Pancreas (tissue), 10 donors: ENCODE results near the gene PP2D1. TPM values are rescaled to one million over a fixed set of nuclear protein-coding genes. Genes with fewer than 3 reads are reported as not detected.

Experiments used
- ATAC-seq, 4 donors: fragments of 200-7000 bp; cut with Tn5 transposase; one replicate each; pipeline versions ENCODE4 v1.8.0 to v1.9.1; 2020; ENCODE audit warnings: mild to moderate bottlenecking in 4 of 4, moderate library complexity in 4 of 4
- DNase-seq, 6 donors: peaks; one replicate each; pipeline ENCODE4 v3.0.0-alpha.2; 2020
- FAIRE-seq: peaks from 2 replicates; lab custom pipeline; 2012; peaks lifted over from hg19 to GRCh38; lab: Jason Lieb, UNC
- H3K27ac ChIP-seq, 4 donors: fragments of 200-600 bp; sonication (generic); 1 replicate in 3 of 4; 2 replicates in 1 of 4; pipeline versions ENCODE4 v1.5.0 to v1.8.0; 2020
- H3K27me3 ChIP-seq, 4 donors: fragments of 200-600 bp; one replicate each; pipeline ENCODE4 v1.8.0; 2021
- H3K36me3 ChIP-seq, 3 donors: fragments of 200-600 bp; sonication (generic) in 1 of 3; one replicate each; pipeline versions ENCODE4 v1.5.0 to v1.8.0; 2020 to 2021
- H3K4me1 ChIP-seq, 3 donors: fragments of 200-600 bp; one replicate each; pipeline ENCODE4 v1.8.0; 2021
- H3K4me3 ChIP-seq, 4 donors: fragments of 200-600 bp; sonication (generic) in 2 of 4; one replicate each; pipeline versions ENCODE4 v1.5.0 to v1.8.0; 2020 to 2021
- H3K9me3 ChIP-seq, 4 donors: fragments of 200-600 bp; one replicate each; pipeline ENCODE4 v1.8.0; 2021
- WGBS, 2 donors: extraction: QIAGEN DNeasy Blood & Tissue Kit; methylation state at CpG; one replicate each; pipeline ENCODE4 v1.1.7; 2013; 5-methylcytosine and 5-hydroxymethylcytosine counted together
- intact Hi-C, 3 donors: fragments of 100-400 bp; cut with DNase I; formaldehyde crosslinking; loops; one replicate each; pipeline versions ENCODE4 v1.11.1 to v1.14.2; 2022
- polyA plus RNA-seq, 2 donors: library from polyadenylated mRNA; stranded (reverse); fragments of 200-250 nt; gene quantifications; one replicate each; pipeline ENCODE4 v1.2.3, GENCODE V29; 2013
- total RNA-seq, 6 donors: library from RNA; stranded (reverse); fragmentation: NEBNext Ultra II Directional in 4 of 6; extraction: Animal tissue kit (Norgen Biotek cat#: 25700) in 4 of 6; gene quantifications; one replicate each; pipeline versions ENCODE4 v1.2.1 to v1.2.4, GENCODE V29; 2021 to 2023
- TF ChIP-seq, protein P1 (sequence below), 4 donors: fragments of 200-600 bp; sonication (generic) in 3 of 4; IDR thresholded peaks; one replicate each; pipeline versions ENCODE4 v1.5.0 to v1.8.0; 2021; ENCODE audit warnings: antibody characterized with exemption in 4 of 4
- donor health status: healthy with polysubstance abuse.
- donor health status: DM: no; HTN: no; CAD: no; lungs with moderate emphysema.
- donor health status: DM: no; HTN: no; CAD: no.
- donor health status: control.
- donor health status: control.
- donor health status: Bipolar disorder and iron deficiency.
- donor health status: DM: yes; HTN: yes; CAD: no.
- donor health status: DM: no; HTN: no; CAD: no.
- donor health status: DM: no; HTN: no; CAD: no.
- donor health status: DM: yes; HTN: yes; CAD: no.

Gene PP2D1
- total and polyA plus RNA-seq, 8 donors: not detected

DNA sequence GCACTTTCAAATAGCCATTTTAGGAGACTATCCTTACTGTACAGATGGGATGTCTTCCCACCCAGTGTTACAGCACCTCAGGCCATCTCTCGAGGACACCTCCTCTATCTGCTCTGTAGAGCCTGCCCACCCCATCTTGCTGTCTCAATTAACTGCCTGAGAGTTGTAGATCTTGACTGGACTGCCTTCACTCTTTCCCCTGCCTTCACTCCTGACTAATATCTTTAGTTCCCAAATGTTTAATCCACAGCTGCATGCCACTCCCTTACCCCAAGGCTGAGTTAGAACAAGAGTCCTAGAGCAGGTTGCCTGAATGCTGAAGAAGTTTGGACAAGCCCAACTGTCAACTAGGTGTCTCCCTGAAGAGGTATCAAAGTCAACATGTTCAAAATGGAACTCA lies 1.3 kb upstream of the PP2D1 start:
- Histone ChIP-seq H3K27ac (no peak overlapping the region), H3K27me3 (no peaks in the 10 kb centered on the region), H3K9me3 (no peaks in the 10 kb centered on the region), H3K4me1 (no peaks in the 10 kb centered on the region), H3K4me3 (no peak overlapping the region), H3K36me3 (no peaks in the 10 kb centered on the region)
- intact Hi-C loops: no loop called here
- no peak for DNase-seq
- TF ChIP-seq, protein P1, sequence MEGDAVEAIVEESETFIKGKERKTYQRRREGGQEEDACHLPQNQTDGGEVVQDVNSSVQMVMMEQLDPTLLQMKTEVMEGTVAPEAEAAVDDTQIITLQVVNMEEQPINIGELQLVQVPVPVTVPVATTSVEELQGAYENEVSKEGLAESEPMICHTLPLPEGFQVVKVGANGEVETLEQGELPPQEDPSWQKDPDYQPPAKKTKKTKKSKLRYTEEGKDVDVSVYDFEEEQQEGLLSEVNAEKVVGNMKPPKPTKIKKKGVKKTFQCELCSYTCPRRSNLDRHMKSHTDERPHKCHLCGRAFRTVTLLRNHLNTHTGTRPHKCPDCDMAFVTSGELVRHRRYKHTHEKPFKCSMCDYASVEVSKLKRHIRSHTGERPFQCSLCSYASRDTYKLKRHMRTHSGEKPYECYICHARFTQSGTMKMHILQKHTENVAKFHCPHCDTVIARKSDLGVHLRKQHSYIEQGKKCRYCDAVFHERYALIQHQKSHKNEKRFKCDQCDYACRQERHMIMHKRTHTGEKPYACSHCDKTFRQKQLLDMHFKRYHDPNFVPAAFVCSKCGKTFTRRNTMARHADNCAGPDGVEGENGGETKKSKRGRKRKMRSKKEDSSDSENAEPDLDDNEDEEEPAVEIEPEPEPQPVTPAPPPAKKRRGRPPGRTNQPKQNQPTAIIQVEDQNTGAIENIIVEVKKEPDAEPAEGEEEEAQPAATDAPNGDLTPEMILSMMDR (IDR thresholded peaks at IDR 0.05): no peak
- 77 to 83% methylated on average over 1 of the region's 1 CpG for WGBS, 2 donors
- no peak for ATAC-seq
- no peak for FAIRE-seq

DNA sequence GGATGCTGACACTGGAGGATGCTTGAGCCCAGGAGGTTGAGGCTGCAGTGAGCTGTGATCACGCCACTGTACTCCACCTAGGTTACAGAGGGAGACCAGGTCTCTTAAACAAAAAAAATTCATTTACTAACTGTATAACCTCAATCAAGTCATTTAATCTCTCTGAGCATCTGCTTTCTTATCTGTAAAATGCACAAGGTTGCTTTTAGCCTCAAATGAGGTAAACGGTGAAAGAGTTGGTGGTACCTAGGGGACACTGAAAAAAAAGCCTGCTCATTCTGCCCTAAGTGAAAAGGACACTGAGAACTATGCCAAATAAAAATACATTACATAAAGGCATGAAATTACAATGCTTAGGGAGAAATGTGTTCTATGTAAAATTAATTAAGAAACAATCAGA lies 3.4 kb downstream of the PP2D1 start:
- DNase-seq (no peak), FAIRE-seq (no peak), ATAC-seq (no peak)
- Histone ChIP-seq H3K9me3 (no peaks in the 10 kb centered on the region), H3K27ac (no peak overlapping the region), H3K36me3 (no peaks in the 10 kb centered on the region), H3K4me1 (no peaks in the 10 kb centered on the region), H3K4me3 (no peak overlapping the region), H3K27me3 (no peaks in the 10 kb centered on the region)
- intact Hi-C loops: no loop called here
- TF ChIP-seq, protein P1 (IDR thresholded peaks at IDR 0.05): no peak
- WGBS, 2 donors: 64 to 70% methylated on average over 2 of the region's 2 CpGs

DNA sequence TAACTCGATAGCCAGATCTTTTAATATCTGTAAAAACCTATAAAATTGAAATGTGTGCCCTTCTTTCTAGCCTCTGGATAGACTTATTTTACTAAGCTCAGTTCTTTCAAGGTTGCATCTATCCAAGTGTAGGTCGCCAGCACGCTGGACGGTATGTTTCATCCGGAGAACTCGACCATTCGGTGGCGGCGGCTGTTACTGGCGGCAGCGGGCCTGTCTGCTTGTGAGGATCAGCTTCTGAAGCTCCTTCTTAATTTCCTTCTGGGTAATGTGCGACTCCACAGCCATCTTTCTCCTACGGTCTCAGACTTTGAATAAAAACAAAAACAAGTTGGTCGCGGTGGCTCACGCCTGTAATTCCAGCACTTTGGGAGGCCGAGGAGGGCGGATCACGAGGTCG lies 4.1 kb downstream of the PP2D1 start:
- intact Hi-C loops: no loop called here
- Histone ChIP-seq H3K36me3 (no peaks in the 10 kb centered on the region), H3K9me3 (no peaks in the 10 kb centered on the region), H3K4me3 (no peak overlapping the region), H3K4me1 (no peaks in the 10 kb centered on the region), H3K27me3 (no peaks in the 10 kb centered on the region), H3K27ac (no peak overlapping the region)
- 95% methylated on average over 20 of the region's 20 CpGs for WGBS, 2 donors
- DNase-seq (no peak), ATAC-seq (no peak), FAIRE-seq (no peak)
- TF ChIP-seq, protein P1 (IDR thresholded peaks at IDR 0.05): no peak

DNA sequence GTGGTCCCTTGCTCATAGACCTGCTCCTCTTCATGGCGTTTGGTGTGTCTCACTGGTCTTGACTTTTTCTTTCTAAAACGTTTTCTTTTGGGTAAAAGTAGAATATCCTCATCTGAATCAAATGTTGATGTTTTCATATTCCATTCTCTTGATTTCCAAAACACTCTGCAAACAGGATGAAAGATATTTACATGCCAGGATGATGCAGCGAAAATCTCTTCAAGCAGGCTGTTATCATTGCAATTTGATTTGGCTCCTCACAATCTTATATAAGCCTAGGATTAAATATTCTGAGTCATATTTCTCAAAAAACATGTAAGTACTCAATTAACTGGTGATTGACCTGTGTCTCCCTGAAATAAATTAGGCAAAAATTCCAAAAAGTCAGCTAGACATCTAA lies 10.1 kb downstream of the PP2D1 start:
- FAIRE-seq (no peak), ATAC-seq (no peak), DNase-seq (no peak)
- H3K4me1 ChIP-seq: no peaks in the 10 kb centered on the region
- H3K27ac ChIP-seq: no peak overlapping the region
- no peaks in the 10 kb centered on the region for H3K9me3 ChIP-seq
- H3K27me3 ChIP-seq: no peaks in the 10 kb centered on the region
- H3K36me3 ChIP-seq: no peaks in the 10 kb centered on the region
- intact Hi-C loops: no loop called here
- H3K4me3 ChIP-seq: no peak overlapping the region
- 57 to 65% methylated on average over 3 of the region's 3 CpGs for WGBS, 2 donors
- TF ChIP-seq, protein P1 (IDR thresholded peaks at IDR 0.05): no peak

DNA sequence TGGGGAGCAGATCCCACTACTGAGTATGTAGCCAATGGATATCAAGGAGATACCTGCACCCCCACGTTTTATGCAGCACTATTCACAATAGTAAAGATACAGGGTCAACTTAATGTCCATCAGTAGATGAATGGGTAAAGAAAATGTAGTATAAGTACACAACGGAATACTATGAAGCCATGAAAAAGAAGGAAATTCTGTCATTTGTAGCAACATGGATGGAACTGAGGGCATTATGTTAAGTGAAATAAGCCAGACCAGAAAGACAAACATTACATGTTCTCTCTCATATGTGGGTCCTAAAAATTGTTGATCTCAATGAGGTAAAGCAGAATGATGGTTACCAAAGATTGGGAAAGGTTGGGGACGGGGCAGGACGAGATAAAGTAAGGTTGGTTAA lies 14.6 kb downstream of the PP2D1 start:
- ATAC-seq: no peak
- Histone ChIP-seq H3K27me3 (no peaks in the 10 kb centered on the region), H3K9me3 (no peaks in the 10 kb centered on the region), H3K36me3 (no peaks in the 10 kb centered on the region), H3K27ac (no peak overlapping the region), H3K4me3 (no peak overlapping the region), H3K4me1 (no peaks in the 10 kb centered on the region)
- no peak for DNase-seq
- no peak for FAIRE-seq
- TF ChIP-seq, protein P1 (IDR thresholded peaks at IDR 0.05): no peak
- intact Hi-C loops: no loop called here
- WGBS, 2 donors: 67 to 86% methylated on average over 4 of the region's 4 CpGs
